HG03460 (cell line): ENCODE results near the gene PTPN11.
"Not testable (repeated sequence)": the region's sequence is repeated elsewhere in the genome, so short reads cannot be mapped to it uniquely, and the experiment has no call there.

ENCODE experiments used
- ATAC-seq: cut with Tn5 transposase; IDR thresholded peaks from one replicate; pipeline ENCODE4 v1.9.1; 2021; ENCODE audit not compliant: unreplicated experiment

Gene PTPN11

GRCh38 chr12:112418608-112419296 is at the start of gene PTPN11:
Gene PTPN11, plus strand, starts transcription at chr12:112418947. Its CDS starts 165 bp downstream, at chr12:112419112.
- ATAC-seq: peak; percentile 65

- ATAC-seq: no peak
These were observed 48.5 kb upstream of the PTPN11 start for GRCh38 chr12:112370199-112370598.

GRCh38 chr12:112370868-112371510 is 47.8 kb upstream of the PTPN11 start:
- ATAC-seq: no peak

GRCh38 chr12:112374166-112374740 is 44.5 kb upstream of the PTPN11 start:
- ATAC-seq: no peak

- ATAC-seq: no peak
These were observed 43.6 kb upstream of the PTPN11 start for GRCh38 chr12:112375105-112375504.

- no peak for ATAC-seq
These were observed 37.9 kb upstream of the PTPN11 start for GRCh38 chr12:112380663-112381405.

- peak; percentile 37 for ATAC-seq
These were observed 37.3 kb upstream of the PTPN11 start for GRCh38 chr12:112381406-112381882.

- ATAC-seq: peak; percentile 91
These were observed 36.6 kb upstream of the PTPN11 start, which contains the start of gene HECTD4 for GRCh38 chr12:112381883-112382796. Gene HECTD4, minus strand, starts transcription at chr12:112382431. Its CDS starts 303 bp downstream, at chr12:112382128.

- no peak for ATAC-seq
These were observed 35.9 kb upstream of the PTPN11 start for GRCh38 chr12:112382866-112383265.

GRCh38 chr12:112386726-112387125 is 32.0 kb upstream of the PTPN11 start:
- no peak for ATAC-seq

GRCh38 chr12:112389228-112389627 is 29.5 kb upstream of the PTPN11 start:
- no peak for ATAC-seq

- ATAC-seq: not testable (repeated sequence)
These were observed 28.7 kb upstream of the PTPN11 start for GRCh38 chr12:112389922-112390654.

- no peak for ATAC-seq
These were observed 25.4 kb upstream of the PTPN11 start for GRCh38 chr12:112393328-112393727.

- ATAC-seq: no peak
These were observed 17.7 kb upstream of the PTPN11 start for GRCh38 chr12:112401054-112401453.

- ATAC-seq: no peak
These were observed 16.7 kb upstream of the PTPN11 start for GRCh38 chr12:112401903-112402498.

GRCh38 chr12:112406519-112407488 is 11.9 kb upstream of the PTPN11 start:
- no peak for ATAC-seq

GRCh38 chr12:112407683-112408082 is 11.1 kb upstream of the PTPN11 start:
- not testable (repeated sequence) for ATAC-seq

- no peak for ATAC-seq
These were observed 10.1 kb upstream of the PTPN11 start for GRCh38 chr12:112408621-112409020.
